Prostate gland (tissue), 2 donors: ENCODE results near the gene PSMA6. TPM values are rescaled to one million over a fixed set of nuclear protein-coding genes. Genes with fewer than 3 reads are reported as not detected.

Experiments
- DNase-seq: peaks from one replicate; pipeline ENCODE4 v3.0.0-alpha.2; 2019; ENCODE audit warnings: low spot score
- H3K27ac ChIP-seq, 2 donors: fragments of 200-600 bp; sonication (generic); 2 replicates each; pipeline ENCODE4 v1.5.1; 2017 to 2019
- H3K27me3 ChIP-seq: fragments of 200-600 bp; sonication (generic); replicated peaks from 2 replicates; pipeline ENCODE4 v1.5.1; 2019; ENCODE audit not compliant: insufficient read depth
- H3K36me3 ChIP-seq, 2 donors: fragments of 200-600 bp; sonication (generic); 1 replicate in 1 of 2; 2 replicates in 1 of 2; pipeline versions ENCODE4 v1.5.1 to v1.8.1; 2017 to 2019
- H3K4me1 ChIP-seq: fragments of 200-600 bp; sonication (generic); replicated peaks from 2 replicates; pipeline ENCODE4 v1.5.1; 2019
- H3K4me3 ChIP-seq, 2 donors: fragments of 200-600 bp; sonication (generic); 2 replicates each; pipeline ENCODE4 v1.5.1; 2017 to 2019
- H3K9me3 ChIP-seq: fragments of 200-600 bp; sonication (generic); 2 replicates; pipeline ENCODE4 v1.5.1; 2017
- CTCF ChIP-seq, 4 experiments: fragments of 200-600 bp in 2 of 4; fragments of 450-650 bp in 2 of 4; sonication (generic) in 2 of 4; IDR thresholded peaks; 1 replicate in 3 of 4; 2 replicates in 1 of 4; pipeline ENCODE4 v1.5.1; 2016 to 2019; ENCODE audit warnings: antibody characterized with exemption in 4 of 4, mild to moderate bottlenecking in 2 of 4, moderate library complexity in 2 of 4
- POLR2A ChIP-seq: fragments of 450-650 bp; IDR thresholded peaks from one replicate; pipeline ENCODE4 v1.6.1; 2016; ENCODE audit warnings: antibody characterized with exemption, mild to moderate bottlenecking
- POLR2AphosphoS5 ChIP-seq: sonication (generic); formaldehyde crosslinking; IDR thresholded peaks from one replicate; pipeline ENCODE4 v1.6.1; 2017; ENCODE audit warnings: antibody characterized with exemption
- WGBS: methylation state at CpG from one replicate; pipeline ENCODE4 v1.1.5; 2018; 5-methylcytosine and 5-hydroxymethylcytosine counted together
- intact Hi-C: fragments of 100-400 bp; cut with DNase I; formaldehyde crosslinking; loops from one replicate; pipeline ENCODE4 v1.14.2; 2022
- total RNA-seq, 2 donors: library from RNA; depleted of rRNA; stranded (reverse); fragments of >200 nt; gene quantifications; one replicate each; pipeline ENCODE4 v1.1.0, GENCODE V29; 2016

PSMA6 gene
- total RNA-seq, 2 donors from 2014 or later = 84.1 to 181 TPM

- Histone ChIP-seq H3K4me3 (no peak overlapping the region), H3K27me3 (no peaks in the 10 kb centered on the region), H3K27ac (no peak overlapping the region), H3K9me3 (no peaks in the 10 kb centered on the region), H3K36me3 (no peaks in the 10 kb centered on the region), H3K4me1 (peaks cover 17% of the 10 kb centered on the region)
- 90% methylated on average over 16 of the region's 16 CpGs for WGBS
- TF ChIP-seq POLR2AphosphoS5 (no peak), POLR2A (no peak), CTCF (IDR thresholded peaks at IDR 0.05) (no peak)
- no peak for DNase-seq
- intact Hi-C loops = loop anchor here (5.0 kb wide), 1 partner anchor 47 kb away; the partner anchor contains the start of gene PSMA6
Observed at GRCh38 chr14:35338731-35339405, 46.7 kb downstream of the PSMA6 start.

GRCh38 chr14:35339761-35340406 is 47.7 kb downstream of the PSMA6 start:
- TF ChIP-seq CTCF (IDR thresholded peaks at IDR 0.05) = no peak
- no peak for TF ChIP-seq POLR2AphosphoS5
- TF ChIP-seq POLR2A = no peak
- peaks cover 17% of the 10 kb centered on the region for H3K4me1 ChIP-seq
- H3K4me3 ChIP-seq = no peak overlapping the region
- H3K27me3 ChIP-seq = no peaks in the 10 kb centered on the region
- H3K9me3 ChIP-seq = no peaks in the 10 kb centered on the region
- intact Hi-C loops = loop anchor here (2.0 to 5.0 kb wide), 3 partner anchors 47 to 63 kb away; partner anchors contain the start of gene PSMA6
- H3K36me3 ChIP-seq = no peaks in the 10 kb centered on the region
- peak overlapping the region; percentile 13 to 95 for H3K27ac ChIP-seq
- DNase-seq = no peak
- 77% methylated on average over 11 of the region's 12 CpGs for WGBS

- H3K4me1 ChIP-seq = peaks cover 17% of the 10 kb centered on the region
- TF ChIP-seq POLR2A (no peak), POLR2AphosphoS5 (no peak), CTCF (IDR thresholded peaks at IDR 0.05) (no peak)
- H3K9me3 ChIP-seq = no peaks in the 10 kb centered on the region
- intact Hi-C loops = loop anchor here (2.0 to 5.0 kb wide), 2 partner anchors 46 to 62 kb away; no protein-coding TSS in a partner anchor
- no peak for DNase-seq
- no peaks in the 10 kb centered on the region for H3K27me3 ChIP-seq
- no peak overlapping the region for H3K4me3 ChIP-seq
- 82% methylated on average over 14 of the region's 14 CpGs for WGBS
- no peaks in the 10 kb centered on the region for H3K36me3 ChIP-seq
- H3K27ac ChIP-seq = peak overlapping the region; percentile 94 to 95
Observed at GRCh38 chr14:35340616-35341453, 48.7 kb downstream of the PSMA6 start.

GRCh38 chr14:35341454-35341750 is 49.2 kb downstream of the PSMA6 start:
- H3K4me3 ChIP-seq = no peak overlapping the region
- no peaks in the 10 kb centered on the region for H3K9me3 ChIP-seq
- no peaks in the 10 kb centered on the region for H3K27me3 ChIP-seq
- peak overlapping the region; percentile 94 to 95 for H3K27ac ChIP-seq
- TF ChIP-seq POLR2A (no peak), CTCF (IDR thresholded peaks at IDR 0.05) (no peak), POLR2AphosphoS5 (no peak)
- no peak for DNase-seq
- peaks cover 17% of the 10 kb centered on the region for H3K4me1 ChIP-seq
- intact Hi-C loops = loop anchor here (2.0 to 5.0 kb wide), 2 partner anchors 46 to 61 kb away; no protein-coding TSS in a partner anchor
- no peaks in the 10 kb centered on the region for H3K36me3 ChIP-seq
- 12% methylated on average over 2 of the region's 4 CpGs for WGBS
